MG63 (cell line): Measurements from ENCODE around the gene COX5B. TPM values are rescaled to one million over a fixed set of nuclear protein-coding genes. Genes with fewer than 3 reads are reported as not detected.
"Not testable (repeated sequence)": the region's sequence is repeated elsewhere in the genome, so short reads cannot be mapped to it uniquely, and the experiment has no call there.

Experiments used
- DNase-seq: peaks from one replicate; pipeline ENCODE4 v3.0.0-alpha.2; 2020
- H3K27me3 ChIP-seq: fragments of 250-450 bp; sonication (Bioruptor Pico); 2 replicates; pipeline ENCODE4 v1.5.1; 2020; ENCODE audit warnings: mild to moderate bottlenecking, moderate library complexity
- H3K36me3 ChIP-seq: fragments of 250-450 bp; sonication (Bioruptor Pico); 2 replicates; pipeline ENCODE4 v1.5.1; 2020; ENCODE audit warnings: mild to moderate bottlenecking, moderate library complexity
- H3K4me3 ChIP-seq: fragments of 250-450 bp; sonication (Bioruptor Pico); 2 replicates; pipeline ENCODE4 v1.5.1; 2020; ENCODE audit warnings: mild to moderate bottlenecking, moderate library complexity
- H3K9me3 ChIP-seq: fragments of 250-450 bp; sonication (Bioruptor Pico); 2 replicates; pipeline ENCODE4 v1.5.1; 2020; ENCODE audit warnings: mild to moderate bottlenecking, moderate library complexity
- total RNA-seq: library from RNA; depleted of rRNA; stranded (reverse); fragments of >200 nt; shearing (Covaris generic); gene quantifications from 2 replicates; pipeline ENCODE4 v1.2.3, GENCODE V29; 2014; ENCODE audit warnings: low replicate concordance; rRNA removed

Gene COX5B
- total RNA-seq, result 151 and 541 TPM in 2 replicates

- Histone ChIP-seq H3K9me3 (no peaks in the 10 kb centered on the region), H3K27me3 (no peaks in the 10 kb centered on the region), H3K36me3 (peaks cover 25% of the 10 kb centered on the region), H3K4me3 (peak within 1 kb of the TSS; percentile 97)
- DNase-seq, result peak; percentile 98
These were observed at the start of gene COX5B for GRCh38 chr2:97645695-97646629. Gene COX5B (plus strand): TSS chr2:97646062. CDS start chr2:97646087, 25 bp downstream.

- H3K36me3 ChIP-seq, H3K27me3 ChIP-seq, H3K4me3 ChIP-seq, H3K9me3 ChIP-seq, DNase-seq: not testable (repeated sequence)
These were observed 49.7 kb upstream of the COX5B start for GRCh38 chr2:97596180-97596579.

GRCh38 chr2:97601537-97601936 is 44.3 kb upstream of the COX5B start:
- not testable (repeated sequence) for H3K9me3 ChIP-seq, H3K36me3 ChIP-seq, H3K27me3 ChIP-seq, H3K4me3 ChIP-seq, DNase-seq

GRCh38 chr2:97605109-97605508 is 40.8 kb upstream of the COX5B start:
- not testable (repeated sequence) for H3K9me3 ChIP-seq, H3K4me3 ChIP-seq, DNase-seq, H3K27me3 ChIP-seq, H3K36me3 ChIP-seq

- not testable (repeated sequence) for H3K4me3 ChIP-seq, H3K36me3 ChIP-seq, DNase-seq, H3K9me3 ChIP-seq, H3K27me3 ChIP-seq
These were observed 40.1 kb upstream of the COX5B start for GRCh38 chr2:97605524-97606339.

- H3K27me3 ChIP-seq, H3K36me3 ChIP-seq, H3K9me3 ChIP-seq, H3K4me3 ChIP-seq, DNase-seq: not testable (repeated sequence)
These were observed 37.1 kb upstream of the COX5B start for GRCh38 chr2:97608745-97609144.

- H3K4me3 ChIP-seq, H3K9me3 ChIP-seq, H3K36me3 ChIP-seq, H3K27me3 ChIP-seq, DNase-seq: not testable (repeated sequence)
These were observed 34.0 kb upstream of the COX5B start for GRCh38 chr2:97611895-97612294.

GRCh38 chr2:97615746-97616145 is 30.1 kb upstream of the COX5B start:
- not testable (repeated sequence) for H3K27me3 ChIP-seq

GRCh38 chr2:97617911-97618310 is 28.0 kb upstream of the COX5B start:
- Histone ChIP-seq H3K27me3 (no peaks in the 10 kb centered on the region), H3K36me3 (no peaks in the 10 kb centered on the region), H3K4me3 (no peak overlapping the region), H3K9me3 (no peaks in the 10 kb centered on the region)
- DNase-seq, result no peak

More at GRCh38 chr2:97615746-97616145, 30.1 kb upstream of the COX5B start:
- not testable (repeated sequence) for H3K36me3 ChIP-seq, H3K9me3 ChIP-seq, DNase-seq, H3K4me3 ChIP-seq

- not testable (repeated sequence) for H3K4me3 ChIP-seq, H3K27me3 ChIP-seq, H3K9me3 ChIP-seq, H3K36me3 ChIP-seq
- peak; percentile 9 for DNase-seq
These were observed 26.7 kb upstream of the COX5B start for GRCh38 chr2:97618939-97619827.

GRCh38 chr2:97620492-97620891 is 25.4 kb upstream of the COX5B start:
- not testable (repeated sequence) for DNase-seq, H3K36me3 ChIP-seq, H3K27me3 ChIP-seq, H3K9me3 ChIP-seq, H3K4me3 ChIP-seq

- H3K36me3 ChIP-seq, H3K4me3 ChIP-seq, H3K27me3 ChIP-seq, DNase-seq, H3K9me3 ChIP-seq: not testable (repeated sequence)
These were observed 22.9 kb upstream of the COX5B start for GRCh38 chr2:97622976-97623375.

GRCh38 chr2:97625354-97626048 is 20.4 kb upstream of the COX5B start:
- not testable (repeated sequence) for DNase-seq, H3K4me3 ChIP-seq, H3K36me3 ChIP-seq, H3K27me3 ChIP-seq, H3K9me3 ChIP-seq

GRCh38 chr2:97626049-97626430 is 19.8 kb upstream of the COX5B start:
- DNase-seq, H3K9me3 ChIP-seq, H3K27me3 ChIP-seq: not testable (repeated sequence)

GRCh38 chr2:97644023-97644717 is 1.7 kb upstream of the COX5B start:
- no peak for DNase-seq
- Histone ChIP-seq H3K9me3 (no peaks in the 10 kb centered on the region), H3K27me3 (no peaks in the 10 kb centered on the region), H3K4me3 (no peak overlapping the region), H3K36me3 (peaks cover 21% of the 10 kb centered on the region)

More at GRCh38 chr2:97626049-97626430, 19.8 kb upstream of the COX5B start:
- not testable (repeated sequence) for H3K36me3 ChIP-seq, H3K4me3 ChIP-seq
